ENCODE measurements around the gene CYP11A1.

GRCh38 chr15:74417225-74417624 is 49.8 kb upstream of the CYP11A1 start:
- TF ChIP-seq TAF1 (IDR thresholded peaks at IDR 0.05; ENCODE audit: borderline replicate concordance, low read depth, low read length) = no peak
- TF ChIP-seq POLR2A (IDR thresholded peaks at IDR 0.05; ENCODE audit: low read depth, low read length) = no peak

All from GM12892 (cell line).